Liver (tissue), 9 donors: ENCODE measurements around the gene ARMC5. TPM values are rescaled to one million over a fixed set of nuclear protein-coding genes. Genes with fewer than 3 reads are reported as not detected.

Experiments
- DNase-seq: peaks from one replicate; pipeline ENCODE4 v3.0.0-alpha.2; 2017; ENCODE audit warnings: low spot score
- H3K27ac ChIP-seq, 2 donors: one replicate each; pipeline ENCODE4 v1.7.0; 2013; ENCODE audit warnings: inconsistent platforms in 2 of 2, low read length in 2 of 2, control low read depth in 1 of 2, low read depth in 1 of 2, mild to moderate bottlenecking in 1 of 2
- H3K27me3 ChIP-seq, 4 donors: one replicate each; pipeline versions ENCODE4 v1.6.1 to v1.7.0; 2013; ENCODE audit warnings: low read length in 3 of 4, inconsistent platforms in 1 of 4, mild to moderate bottlenecking in 1 of 4, moderate library complexity in 1 of 4; ENCODE audit not compliant: control insufficient read depth in 4 of 4, insufficient read depth in 4 of 4
- H3K36me3 ChIP-seq, 4 donors: one replicate each; pipeline versions ENCODE4 v1.6.1 to v1.7.0; 2013; ENCODE audit warnings: low read length in 3 of 4, mild to moderate bottlenecking in 3 of 4, low read depth in 1 of 4, moderate library complexity in 1 of 4; ENCODE audit not compliant: control insufficient read depth in 4 of 4, insufficient read depth in 3 of 4
- H3K4me1 ChIP-seq, 4 donors: one replicate each; pipeline versions ENCODE4 v1.6.1 to v1.7.0; 2013; ENCODE audit warnings: low read length in 3 of 4, mild to moderate bottlenecking in 3 of 4, moderate library complexity in 1 of 4; ENCODE audit not compliant: control insufficient read depth in 4 of 4, insufficient read depth in 4 of 4
- H3K4me3 ChIP-seq, 3 donors: one replicate each; pipeline versions ENCODE4 v1.6.1 to v1.7.0; 2013; ENCODE audit warnings: low read length in 3 of 3, control low read depth in 1 of 3, low read depth in 1 of 3, mild to moderate bottlenecking in 1 of 3
- H3K9ac ChIP-seq, 2 donors: one replicate each; pipeline ENCODE4 v1.7.0; 2013; ENCODE audit warnings: low read length in 2 of 2, mild to moderate bottlenecking in 2 of 2, moderate library complexity in 2 of 2, control low read depth in 1 of 2, low read depth in 1 of 2
- H3K9me3 ChIP-seq, 4 donors: one replicate each; pipeline versions ENCODE4 v1.6.1 to v1.7.0; 2013; ENCODE audit warnings: low read length in 3 of 4; ENCODE audit not compliant: control insufficient read depth in 4 of 4
- ATF3 ChIP-seq: IDR thresholded peaks from 2 replicates; pipeline ENCODE4 v1.6.1; 2016; ENCODE audit warnings: antibody characterized with exemption
- CTCF ChIP-seq: fragments of 150-350 bp; IDR thresholded peaks from 2 replicates; pipeline ENCODE4 v1.5.1; 2017; ENCODE audit warnings: improper control_type of control experiment, low read depth, low read length; ENCODE audit not compliant: missing input control
- EGR1 ChIP-seq, 2 donors: IDR thresholded peaks; 2 replicates each; pipeline ENCODE4 v1.6.1; 2016 to 2018; ENCODE audit warnings: antibody characterized with exemption in 2 of 2, low read depth in 2 of 2
- FOXA1 ChIP-seq: IDR thresholded peaks from 2 replicates; pipeline ENCODE4 v1.6.1; 2016; ENCODE audit warnings: antibody characterized with exemption
- FOXA2 ChIP-seq: IDR thresholded peaks from 2 replicates; pipeline ENCODE4 v1.6.1; 2016; ENCODE audit warnings: antibody characterized with exemption
- GABPA ChIP-seq, 2 donors: IDR thresholded peaks in 1 of 2; conservative IDR thresholded peaks in 1 of 2; 2 replicates each; pipeline ENCODE4 v1.6.1; 2016; ENCODE audit warnings: antibody characterized with exemption in 2 of 2, mild to moderate bottlenecking in 1 of 2, moderate library complexity in 1 of 2
- HNF4A ChIP-seq, 2 donors: conservative IDR thresholded peaks; 2 replicates each; pipeline ENCODE4 v1.6.1; 2016; ENCODE audit warnings: antibody characterized with exemption in 2 of 2, mild to moderate bottlenecking in 2 of 2
- HNF4G ChIP-seq: IDR thresholded peaks from 2 replicates; pipeline ENCODE4 v1.6.1; 2016; ENCODE audit warnings: antibody characterized with exemption
- JUND ChIP-seq, 2 donors: IDR thresholded peaks; 2 replicates each; pipeline ENCODE4 v1.6.1; 2016; ENCODE audit warnings: antibody characterized with exemption in 2 of 2
- MAX ChIP-seq: IDR thresholded peaks from 2 replicates; pipeline ENCODE4 v1.6.1; 2016; ENCODE audit warnings: antibody characterized with exemption
- NR2F2 ChIP-seq: IDR thresholded peaks from 2 replicates; pipeline ENCODE4 v1.6.1; 2016; ENCODE audit warnings: antibody characterized with exemption
- RAD21 ChIP-seq, 2 donors: IDR thresholded peaks; 2 replicates each; pipeline ENCODE4 v1.6.1; 2016; ENCODE audit warnings: antibody characterized with exemption in 2 of 2, mild to moderate bottlenecking in 2 of 2
- REST ChIP-seq: IDR thresholded peaks from 2 replicates; pipeline ENCODE4 v1.6.1; 2016; ENCODE audit warnings: antibody characterized with exemption, mild to moderate bottlenecking
- RXRA ChIP-seq, 2 donors: IDR thresholded peaks; 2 replicates each; pipeline ENCODE4 v1.6.1; 2017 to 2018; ENCODE audit warnings: antibody characterized with exemption in 2 of 2, mild to moderate bottlenecking in 1 of 2
- SP1 ChIP-seq: IDR thresholded peaks from 2 replicates; pipeline ENCODE4 v1.6.1; 2018; ENCODE audit warnings: antibody characterized with exemption, mild to moderate bottlenecking
- TAF1 ChIP-seq: conservative IDR thresholded peaks from 2 replicates; pipeline ENCODE4 v1.6.1; 2016; ENCODE audit warnings: antibody characterized with exemption, mild to moderate bottlenecking
- YY1 ChIP-seq: IDR thresholded peaks from 2 replicates; pipeline ENCODE4 v1.6.1; 2016; ENCODE audit warnings: antibody characterized with exemption, mild to moderate bottlenecking
- ZBTB33 ChIP-seq: IDR thresholded peaks from 2 replicates; pipeline ENCODE4 v1.6.1; 2016; ENCODE audit warnings: antibody characterized with exemption
- polyA plus RNA-seq, 2 donors: library from polyadenylated mRNA; stranded (reverse) in 1 of 2; unstranded in 1 of 2; fragments of 200-250 nt in 1 of 2; fragments of >200 nt in 1 of 2; fragmentation: Nextera tagmentation in 1 of 2; extraction: Ambion mirVana in 1 of 2; gene quantifications; one replicate each; pipeline versions ENCODE4 v1.2.1 to v1.2.3, GENCODE V29; 2013 to 2015
- total RNA-seq, 2 donors: library from RNA; depleted of rRNA; stranded (reverse); fragments of >200 nt; gene quantifications; one replicate each; pipeline ENCODE4 v1.2.3, GENCODE V29; 2014
- donor health status: healthy.
- donor health status: healthy.
- donor health status: healthy.
- donor health status: healthy.
- donor health status: healthy.

ARMC5 gene
- total and polyA plus RNA-seq, 4 donors = 5.4 to 13.3 (median 11.4) TPM

GRCh38 chr16:31513884-31514283 is 54.6 kb downstream of the ARMC5 start:
- no peak overlapping the region for H3K4me3 ChIP-seq
- H3K4me1 ChIP-seq = peaks cover 0 to 9% (median 4%) of the 10 kb centered on the region in 4 donors
- H3K9me3 ChIP-seq = no peaks in the 10 kb centered on the region
- H3K27me3 ChIP-seq = no peaks in the 10 kb centered on the region
- TF ChIP-seq FOXA1 (no peak), HNF4G (no peak), HNF4A (conservative IDR thresholded peaks at IDR 0.05) (no peak), CTCF (no peak), RAD21 (IDR thresholded peaks at IDR 0.05) (no peak), NR2F2 (no peak), TAF1 (no peak), GABPA (IDR thresholded peaks at IDR 0.05 in 1 of 2, conservative IDR thresholded peaks at IDR 0.05 in 1 of 2) (no peak), REST (no peak), RXRA (IDR thresholded peaks at IDR 0.05) (no peak), SP1 (no peak), FOXA2 (no peak), YY1 (no peak), MAX (no peak), EGR1 (IDR thresholded peaks at IDR 0.05; ENCODE audit: low read depth in 2 of 2) (no peak), ZBTB33 (no peak), JUND (IDR thresholded peaks at IDR 0.05) (no peak), ATF3 (no peak)
- no peak overlapping the region for H3K27ac ChIP-seq
- H3K9ac ChIP-seq = no peak overlapping the region
- DNase-seq = no peak
- no peaks in the 10 kb centered on the region for H3K36me3 ChIP-seq

Other genes starting within 250 kb of the ARMC5 start
- gene TRIM72, start 245.4 kb upstream of the ARMC5 start, total RNA-seq = under 1 TPM in 1 of 2 donors, not detected in 1; under 0.01 TPM
- gene TRIM72, start 245.4 kb upstream of the ARMC5 start, polyA plus RNA-seq = under 1 TPM; 0.02 to 0.10 TPM
- not detected for gene PYDC1, start 242.4 kb upstream of the ARMC5 start, total RNA-seq
- gene PYDC1, start 242.4 kb upstream of the ARMC5 start, polyA plus RNA-seq = not detected
- gene ITGAM, start 199.5 kb upstream of the ARMC5 start, total RNA-seq = 10 to 100 TPM in 1 of 2 donors, 1 to 10 TPM in 1; 5.3 to 10.1 TPM
- 1 to 10 TPM in 1 of 2 donors, under 1 TPM in 1; 0.65 to 2.9 TPM for gene ITGAM, start 199.5 kb upstream of the ARMC5 start, polyA plus RNA-seq
- 1 to 10 TPM; 2.5 to 9.6 TPM for gene ITGAX, start 104.3 kb upstream of the ARMC5 start, total RNA-seq
- 1 to 10 TPM; 1.1 to 1.2 TPM for gene ITGAX, start 104.3 kb upstream of the ARMC5 start, polyA plus RNA-seq
- 1 to 10 TPM; 2.0 to 3.6 TPM for gene ITGAD, start 66.2 kb upstream of the ARMC5 start, total RNA-seq
- gene ITGAD, start 66.2 kb upstream of the ARMC5 start, polyA plus RNA-seq = 1 to 10 TPM in 1 of 2 donors, under 1 TPM in 1; 0.04 to 2.1 TPM
- under 1 TPM in 1 of 2 donors, not detected in 1; 0.84 TPM for gene COX6A2, start 31.1 kb upstream of the ARMC5 start, total RNA-seq
- gene COX6A2, start 31.1 kb upstream of the ARMC5 start, polyA plus RNA-seq = 10 to 100 TPM in 1 of 2 donors, 1 to 10 TPM in 1; 8.0 to 36.7 TPM
- under 1 TPM; 0.25 to 0.84 TPM for gene ZNF843, start 16.7 kb upstream of the ARMC5 start, total RNA-seq
- under 1 TPM in 1 of 2 donors, not detected in 1; 0.35 TPM for gene ZNF843, start 16.7 kb upstream of the ARMC5 start, polyA plus RNA-seq
- 1 to 10 TPM; 4.2 to 6.8 TPM for gene TGFB1I1, start 12.7 kb downstream of the ARMC5 start, total RNA-seq
- 1 to 10 TPM; 4.9 to 8.3 TPM for gene TGFB1I1, start 12.7 kb downstream of the ARMC5 start, polyA plus RNA-seq
- under 1 TPM in 1 of 2 donors, not detected in 1; 0.14 TPM for gene SLC5A2, start 23.6 kb downstream of the ARMC5 start, total RNA-seq
- gene SLC5A2, start 23.6 kb downstream of the ARMC5 start, polyA plus RNA-seq = 1 to 10 TPM in 1 of 2 donors, under 1 TPM in 1; 0.93 to 8.1 TPM
- gene RUSF1, start 48.9 kb downstream of the ARMC5 start, total RNA-seq = 10 to 100 TPM; 47.3 to 73.1 TPM
- gene RUSF1, start 48.9 kb downstream of the ARMC5 start, polyA plus RNA-seq = 10 to 100 TPM; 21.8 to 51.7 TPM
- gene AHSP, start 68.4 kb downstream of the ARMC5 start, total RNA-seq = 1,000 to 10,000 TPM in 1 of 2 donors, not detected in 1; 1,651 TPM
- under 1 TPM in 1 of 2 donors, not detected in 1; 0.48 TPM for gene AHSP, start 68.4 kb downstream of the ARMC5 start, polyA plus RNA-seq